ENCODE measurements around the gene DRD2. TPM values are rescaled to one million over a fixed set of nuclear protein-coding genes. Genes with fewer than 3 reads are reported as not detected.

The DRD2 gene
- total RNA-seq, 1 experiment from 2014 or later: 0.44 TPM

DNA sequence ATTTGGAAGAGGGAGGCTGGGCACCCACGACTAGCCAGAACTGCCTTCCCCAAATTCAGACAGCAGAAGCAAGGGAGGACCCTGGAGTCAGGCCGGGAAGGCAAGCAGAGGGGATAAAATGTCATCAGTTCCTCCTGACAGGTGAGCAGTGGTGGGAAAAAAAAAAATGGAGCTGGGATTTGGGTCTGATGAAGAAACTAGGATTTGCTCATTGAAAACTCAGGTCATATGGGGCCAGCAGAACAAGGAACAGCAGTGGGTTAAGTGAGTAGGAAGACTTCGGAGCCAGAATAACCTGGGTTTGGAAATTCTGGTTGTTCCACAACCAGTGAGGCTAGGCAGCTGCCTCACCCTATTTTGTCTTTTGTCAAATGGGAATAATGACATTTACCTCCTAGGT is 28.9 kb upstream of the DRD2 start:
- H3K14ac ChIP-seq (ENCODE audit: insufficient read depth, low read length): no peak overlapping the region
- Mint-ChIP-seq H3K27ac (no peak overlapping the region), H3K36me3 (ENCODE audit: insufficient read depth in 1 of 3, low read depth in 3 of 3) (no peaks in the 10 kb centered on the region), H3K27me3 (ENCODE audit: low read depth) (peaks cover 33% of the 10 kb centered on the region), H3K4me3 (no peak overlapping the region), H3K9me3 (no peaks in the 10 kb centered on the region), H3K4me1 (peaks cover 5% of the 10 kb centered on the region in 2 experiments; a peak in 3 of 4 replicates)
- no peak overlapping the region for H3K9ac ChIP-seq (ENCODE audit: extremely low read depth, insufficient read length, low read length)
- H2BK20ac ChIP-seq (ENCODE audit: low read depth, low read length, poor library complexity, severe bottlenecking): no peak overlapping the region
- DNase-seq: no peak
- no peak overlapping the region for H4K91ac ChIP-seq (ENCODE audit: insufficient read length, low read depth, low read length)
- no peak overlapping the region for H3K4ac ChIP-seq (ENCODE audit: low read depth, low read length)
- H2BK15ac ChIP-seq (ENCODE audit: low read depth, low read length): no peak overlapping the region
- H3K27me3 ChIP-seq (ENCODE audit: insufficient read depth, low read length): no peaks in the 10 kb centered on the region
- H3K23ac ChIP-seq (ENCODE audit: insufficient read length, low read depth, low read length): no peak overlapping the region
- H2BK5ac ChIP-seq (ENCODE audit: insufficient read length, low read length): no peak overlapping the region
- no peak overlapping the region for H3K18ac ChIP-seq (ENCODE audit: insufficient read length, low read depth, low read length)
- H2BK120ac ChIP-seq (ENCODE audit: low read depth, low read length, poor library complexity, severe bottlenecking): no peak overlapping the region
- no peak overlapping the region for H4K8ac ChIP-seq (replicated peaks; ENCODE audit: insufficient read length, low read depth, low read length)
- H3K56ac ChIP-seq (ENCODE audit: insufficient read length, low read depth, low read length): no peak overlapping the region
- no peaks in the 10 kb centered on the region for H3K79me2 ChIP-seq (ENCODE audit: insufficient read depth, low read length)
- no peaks in the 10 kb centered on the region for H3K23me2 ChIP-seq (ENCODE audit: insufficient read length, low read depth, low read length, poor library complexity, severe bottlenecking)
- TF ChIP-seq, protein P1, sequence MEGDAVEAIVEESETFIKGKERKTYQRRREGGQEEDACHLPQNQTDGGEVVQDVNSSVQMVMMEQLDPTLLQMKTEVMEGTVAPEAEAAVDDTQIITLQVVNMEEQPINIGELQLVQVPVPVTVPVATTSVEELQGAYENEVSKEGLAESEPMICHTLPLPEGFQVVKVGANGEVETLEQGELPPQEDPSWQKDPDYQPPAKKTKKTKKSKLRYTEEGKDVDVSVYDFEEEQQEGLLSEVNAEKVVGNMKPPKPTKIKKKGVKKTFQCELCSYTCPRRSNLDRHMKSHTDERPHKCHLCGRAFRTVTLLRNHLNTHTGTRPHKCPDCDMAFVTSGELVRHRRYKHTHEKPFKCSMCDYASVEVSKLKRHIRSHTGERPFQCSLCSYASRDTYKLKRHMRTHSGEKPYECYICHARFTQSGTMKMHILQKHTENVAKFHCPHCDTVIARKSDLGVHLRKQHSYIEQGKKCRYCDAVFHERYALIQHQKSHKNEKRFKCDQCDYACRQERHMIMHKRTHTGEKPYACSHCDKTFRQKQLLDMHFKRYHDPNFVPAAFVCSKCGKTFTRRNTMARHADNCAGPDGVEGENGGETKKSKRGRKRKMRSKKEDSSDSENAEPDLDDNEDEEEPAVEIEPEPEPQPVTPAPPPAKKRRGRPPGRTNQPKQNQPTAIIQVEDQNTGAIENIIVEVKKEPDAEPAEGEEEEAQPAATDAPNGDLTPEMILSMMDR (conservative IDR thresholded peaks at IDR 0.05): no peak
- no peak overlapping the region for H2BK12ac ChIP-seq (ENCODE audit: insufficient read length, low read depth, low read length)
- no peak overlapping the region for H3K27ac ChIP-seq (ENCODE audit: insufficient read length, low read depth, low read length)
- no CpG with 5 or more reads among the region's 3 CpGs for WGBS (ENCODE audit: extremely low coverage, insufficient read length, low lambda C conversion rate)
- no peaks in the 10 kb centered on the region for H3K79me1 ChIP-seq (ENCODE audit: insufficient read depth, low read depth, low read length, poor library complexity, severe bottlenecking)
- no peak overlapping the region for H3T11ph ChIP-seq (ENCODE audit: low read length)
- no peaks in the 10 kb centered on the region for H3K9me3 ChIP-seq (ENCODE audit: control insufficient read depth, low read depth, low read length)
- H4K20me1 ChIP-seq (ENCODE audit: control insufficient read depth, insufficient read depth, insufficient read length): no peaks in the 10 kb centered on the region
- no peak overlapping the region for H2AK5ac ChIP-seq (ENCODE audit: insufficient read length, low read length)
- H3K4me1 ChIP-seq (ENCODE audit: insufficient read depth, low read length): no peaks in the 10 kb centered on the region
- H3K4me2 ChIP-seq (ENCODE audit: insufficient read depth, insufficient read length, low read length): no peak overlapping the region
- H4K5ac ChIP-seq (ENCODE audit: insufficient read length, low read depth, low read length): no peak overlapping the region
- H2AFZ ChIP-seq (ENCODE audit: low read length): no peak overlapping the region

Data from H9 (cell line).